T-helper 17 cell (primary cell): ENCODE measurements around the gene RXRA. TPM values are rescaled to one million over a fixed set of nuclear protein-coding genes. Genes with fewer than 3 reads are reported as not detected.

Experiments used
- ATAC-seq: fragments of 150-1000 bp; cut with Tn5 transposase; 2 replicates; pipeline ENCODE4 v1.10.0; 2021; ENCODE audit warnings: mild to moderate bottlenecking, moderate library complexity
- DNase-seq, 3 donors: peaks; one replicate each; pipeline versions ENCODE4 v3.0.0 to v3.0.0-alpha.2; 2020 to 2021
- H3K9me3 ChIP-seq: one replicate; pipeline ENCODE4 v1.7.0; 2013; ENCODE audit warnings: low read length, mild to moderate bottlenecking; ENCODE audit not compliant: control insufficient read depth, poor library complexity, severe bottlenecking
- H3K27ac Mint-ChIP-seq: one replicate; pipeline ENCODE4 v1.8.0; 2022; ENCODE audit warnings: mild to moderate bottlenecking, moderate library complexity, mixed read lengths
- H3K27me3 Mint-ChIP-seq: one replicate; pipeline ENCODE4 v1.8.0; 2022; ENCODE audit warnings: mixed read lengths
- H3K36me3 Mint-ChIP-seq: one replicate; pipeline ENCODE4 v1.8.0; 2022; ENCODE audit warnings: low read depth, mixed read lengths
- H3K4me1 Mint-ChIP-seq: one replicate; pipeline ENCODE4 v1.8.0; 2022; ENCODE audit warnings: mild to moderate bottlenecking, mixed read lengths
- H3K4me3 Mint-ChIP-seq: one replicate; pipeline ENCODE4 v1.8.0; 2022; ENCODE audit warnings: mild to moderate bottlenecking, moderate library complexity, mixed read lengths
- total RNA-seq, 4 donors: library from RNA in 2 of 4; stranded (reverse) in 2 of 4; gene quantifications; one replicate each; pipeline ENCODE4 v1.2.3 and lab custom pipeline; 2022 to 2026

Gene RXRA
- total RNA-seq, 2 donors from 2014 or later, result 7.5 to 10.6 TPM

- Mint-ChIP-seq H3K27ac (peak overlapping the region; percentile 8), H3K27me3 (no peaks in the 10 kb centered on the region), H3K4me3 (peak overlapping the region; percentile 85), H3K36me3 (no peaks in the 10 kb centered on the region), H3K4me1 (peaks cover 31% of the 10 kb centered on the region)
- DNase-seq (no peak), ATAC-seq (no peak)
- H3K9me3 ChIP-seq, result no peaks in the 10 kb centered on the region
Measured at GRCh38 chr9:134406366-134407120, 80.3 kb downstream of the RXRA start.

GRCh38 chr9:134407121-134407779 lies 81.0 kb downstream of the RXRA start:
- Mint-ChIP-seq H3K27ac (peak overlapping the region; percentile 8), H3K27me3 (no peaks in the 10 kb centered on the region), H3K4me1 (peaks cover 31% of the 10 kb centered on the region), H3K4me3 (peak overlapping the region; percentile 85), H3K36me3 (no peaks in the 10 kb centered on the region)
- DNase-seq, result peak; percentile 57 to 61 (median 58)
- ATAC-seq, result peak; percentile 88
- no peaks in the 10 kb centered on the region for H3K9me3 ChIP-seq

- no peaks in the 10 kb centered on the region for H3K9me3 ChIP-seq
- Mint-ChIP-seq H3K36me3 (peaks cover 4% of the 10 kb centered on the region), H3K4me1 (peaks cover 37% of the 10 kb centered on the region), H3K27me3 (no peaks in the 10 kb centered on the region), H3K27ac (peak overlapping the region; percentile 8), H3K4me3 (peak overlapping the region; percentile 39)
- no peak for DNase-seq
- ATAC-seq, result no peak
Measured at GRCh38 chr9:134408389-134408788, 82.1 kb downstream of the RXRA start.

GRCh38 chr9:134408939-134409737 lies 82.9 kb downstream of the RXRA start:
- ATAC-seq, result no peak
- H3K9me3 ChIP-seq, result no peaks in the 10 kb centered on the region
- DNase-seq, result no peak
- Mint-ChIP-seq H3K27ac (no peak overlapping the region), H3K4me1 (peaks cover 30% of the 10 kb centered on the region), H3K36me3 (peaks cover 4% of the 10 kb centered on the region), H3K27me3 (no peaks in the 10 kb centered on the region), H3K4me3 (no peak overlapping the region)

GRCh38 chr9:134410071-134410834 lies 84.0 kb downstream of the RXRA start:
- no peaks in the 10 kb centered on the region for H3K27me3 Mint-ChIP-seq
- no peak overlapping the region for H3K27ac Mint-ChIP-seq
- peak overlapping the region; percentile 68 for H3K4me3 Mint-ChIP-seq
- peaks cover 4% of the 10 kb centered on the region for H3K36me3 Mint-ChIP-seq
- no peaks in the 10 kb centered on the region for H3K9me3 ChIP-seq
- peaks cover 22% of the 10 kb centered on the region for H3K4me1 Mint-ChIP-seq
- no peak for DNase-seq
- no peak for ATAC-seq

- no peaks in the 10 kb centered on the region for H3K9me3 ChIP-seq
- H3K36me3 Mint-ChIP-seq, result peaks cover 4% of the 10 kb centered on the region
- no peak overlapping the region for H3K27ac Mint-ChIP-seq
- DNase-seq (no peak), ATAC-seq (no peak)
- peaks cover 20% of the 10 kb centered on the region for H3K4me1 Mint-ChIP-seq
- no peaks in the 10 kb centered on the region for H3K27me3 Mint-ChIP-seq
- no peak overlapping the region for H3K4me3 Mint-ChIP-seq
Measured at GRCh38 chr9:134410835-134411217, 84.6 kb downstream of the RXRA start.

- H3K9me3 ChIP-seq, result no peaks in the 10 kb centered on the region
- no peak for ATAC-seq
- H3K27ac Mint-ChIP-seq, result no peak overlapping the region
- peaks cover 17% of the 10 kb centered on the region for H3K4me1 Mint-ChIP-seq
- H3K27me3 Mint-ChIP-seq, result no peaks in the 10 kb centered on the region
- no peak overlapping the region for H3K4me3 Mint-ChIP-seq
- H3K36me3 Mint-ChIP-seq, result peaks cover 4% of the 10 kb centered on the region
- no peak for DNase-seq
Measured at GRCh38 chr9:134411440-134412297, 85.4 kb downstream of the RXRA start.

GRCh38 chr9:134412298-134412711 lies 86.0 kb downstream of the RXRA start:
- no peak overlapping the region for H3K4me3 Mint-ChIP-seq
- ATAC-seq, result no peak
- H3K9me3 ChIP-seq, result no peaks in the 10 kb centered on the region
- no peaks in the 10 kb centered on the region for H3K27me3 Mint-ChIP-seq
- no peak for DNase-seq
- H3K27ac Mint-ChIP-seq, result no peak overlapping the region
- H3K4me1 Mint-ChIP-seq, result peaks cover 13% of the 10 kb centered on the region
- H3K36me3 Mint-ChIP-seq, result peaks cover 4% of the 10 kb centered on the region

GRCh38 chr9:134413112-134413715 lies 87.0 kb downstream of the RXRA start:
- H3K27ac Mint-ChIP-seq, result peak overlapping the region; percentile 77
- DNase-seq (no peak), ATAC-seq (no peak)
- peaks cover 13% of the 10 kb centered on the region for H3K4me1 Mint-ChIP-seq
- no peak overlapping the region for H3K4me3 Mint-ChIP-seq
- no peaks in the 10 kb centered on the region for H3K27me3 Mint-ChIP-seq
- peaks cover 4% of the 10 kb centered on the region for H3K36me3 Mint-ChIP-seq
- H3K9me3 ChIP-seq, result no peaks in the 10 kb centered on the region

- no peaks in the 10 kb centered on the region for H3K9me3 ChIP-seq
- H3K4me1 Mint-ChIP-seq, result peaks cover 12% of the 10 kb centered on the region
- ATAC-seq, result no peak
- H3K27ac Mint-ChIP-seq, result no peak overlapping the region
- DNase-seq, result no peak
- no peaks in the 10 kb centered on the region for H3K27me3 Mint-ChIP-seq
- H3K36me3 Mint-ChIP-seq, result peaks cover 4% of the 10 kb centered on the region
- no peak overlapping the region for H3K4me3 Mint-ChIP-seq
Measured at GRCh38 chr9:134413890-134414623, 87.8 kb downstream of the RXRA start.

GRCh38 chr9:134414900-134415425 lies 88.7 kb downstream of the RXRA start:
- DNase-seq (no peak), ATAC-seq (no peak)
- Mint-ChIP-seq H3K4me3 (no peak overlapping the region), H3K4me1 (peaks cover 9% of the 10 kb centered on the region), H3K27me3 (no peaks in the 10 kb centered on the region), H3K27ac (no peak overlapping the region), H3K36me3 (peaks cover 4% of the 10 kb centered on the region)
- no peaks in the 10 kb centered on the region for H3K9me3 ChIP-seq
